ENCODE results near the gene CXCL10. TPM values are rescaled to one million over a fixed set of nuclear protein-coding genes. Genes with fewer than 3 reads are reported as not detected.
"Not testable (repeated sequence)": the region's sequence is repeated elsewhere in the genome, so short reads cannot be mapped to it uniquely, and the experiment has no call there.

CXCL10 gene
- total RNA-seq, 1 donor from 2014 or later = not detected

- no peak overlapping the region for H3K4me3 Mint-ChIP-seq
- no peaks in the 10 kb centered on the region for H3K4me1 Mint-ChIP-seq
- TF ChIP-seq CTCF (IDR thresholded peaks at IDR 0.05; ENCODE audit: unreplicated experiment) = no peak
- peaks cover 40% of the 10 kb centered on the region for H3K27me3 Mint-ChIP-seq (ENCODE audit: low read depth)
- no peaks in the 10 kb centered on the region for H3K9me3 Mint-ChIP-seq
- no peak for DNase-seq (ENCODE audit: low spot score in 2 of 2, unreplicated experiment in 2 of 2)
- no peaks in the 10 kb centered on the region for H3K36me3 Mint-ChIP-seq
- H3K27ac Mint-ChIP-seq = no peak overlapping the region
These were observed 19.7 kb downstream of the CXCL10 start for GRCh38 chr4:76003620-76004019.

GRCh38 chr4:76003035-76003434, 20.3 kb downstream of the CXCL10 start:
- peaks cover 35% of the 10 kb centered on the region for H3K27me3 Mint-ChIP-seq (ENCODE audit: low read depth)
- no peaks in the 10 kb centered on the region for H3K4me1 Mint-ChIP-seq
- no peak for TF ChIP-seq CTCF (IDR thresholded peaks at IDR 0.05; ENCODE audit: unreplicated experiment)
- H3K4me3 Mint-ChIP-seq = no peak overlapping the region
- H3K27ac Mint-ChIP-seq = no peak overlapping the region
- no peaks in the 10 kb centered on the region for H3K36me3 Mint-ChIP-seq
- DNase-seq (ENCODE audit: low spot score in 2 of 2, unreplicated experiment in 2 of 2) = no peak
- H3K9me3 Mint-ChIP-seq = no peaks in the 10 kb centered on the region

- TF ChIP-seq CTCF (IDR thresholded peaks at IDR 0.05; ENCODE audit: unreplicated experiment) = no peak
- peaks cover 32% of the 10 kb centered on the region for H3K27me3 Mint-ChIP-seq (ENCODE audit: low read depth)
- H3K9me3 Mint-ChIP-seq = no peaks in the 10 kb centered on the region
- H3K4me1 Mint-ChIP-seq = no peaks in the 10 kb centered on the region
- H3K27ac Mint-ChIP-seq = no peak overlapping the region
- DNase-seq (ENCODE audit: low spot score in 2 of 2, unreplicated experiment in 2 of 2) = no peak
- no peaks in the 10 kb centered on the region for H3K36me3 Mint-ChIP-seq
- H3K4me3 Mint-ChIP-seq = no peak overlapping the region
These were observed 21.1 kb downstream of the CXCL10 start for GRCh38 chr4:76002176-76002575.

- Mint-ChIP-seq H3K36me3 (no peaks in the 10 kb centered on the region), H3K4me1 (no peaks in the 10 kb centered on the region), H3K27me3 (ENCODE audit: low read depth) (peaks cover 27% of the 10 kb centered on the region), H3K27ac (no peak overlapping the region), H3K4me3 (no peak overlapping the region), H3K9me3 (no peaks in the 10 kb centered on the region)
- TF ChIP-seq CTCF (IDR thresholded peaks at IDR 0.05; ENCODE audit: unreplicated experiment) = no peak
- no peak for DNase-seq (ENCODE audit: low spot score in 2 of 2, unreplicated experiment in 2 of 2)
These were observed 21.6 kb downstream of the CXCL10 start for GRCh38 chr4:76001700-76002099.

GRCh38 chr4:76000279-76000678, 23.0 kb downstream of the CXCL10 start:
- Mint-ChIP-seq H3K4me1 (no peaks in the 10 kb centered on the region), H3K36me3 (no peaks in the 10 kb centered on the region), H3K9me3 (no peaks in the 10 kb centered on the region), H3K4me3 (no peak overlapping the region), H3K27me3 (ENCODE audit: low read depth) (peaks cover 21% of the 10 kb centered on the region), H3K27ac (no peak overlapping the region)
- no peak for DNase-seq (ENCODE audit: low spot score in 2 of 2, unreplicated experiment in 2 of 2)
- TF ChIP-seq CTCF (IDR thresholded peaks at IDR 0.05; ENCODE audit: unreplicated experiment) = no peak

- H3K27me3 Mint-ChIP-seq (ENCODE audit: low read depth) = peaks cover 23% of the 10 kb centered on the region
- H3K4me1 Mint-ChIP-seq; H3K9me3 Mint-ChIP-seq; DNase-seq (ENCODE audit: low spot score in 2 of 2, unreplicated experiment in 2 of 2); H3K4me3 Mint-ChIP-seq; H3K36me3 Mint-ChIP-seq; H3K27ac Mint-ChIP-seq: not testable (repeated sequence)
These were observed 24.7 kb downstream of the CXCL10 start for GRCh38 chr4:75998525-75999147.
